HepG2 (cell line): ENCODE data around the gene ADGRF1. TPM values are rescaled to one million over a fixed set of nuclear protein-coding genes. Genes with fewer than 3 reads are reported as not detected.

Source experiments
- CC2D1A ChIP-seq: sonication (generic); formaldehyde crosslinking; IDR thresholded peaks from 2 replicates; pipeline ENCODE4 v1.8.1; 2023; ENCODE audit warnings: mild to moderate bottlenecking, missing genetic modification reagents
- DNMT3B ChIP-seq: conservative IDR thresholded peaks from 2 replicates; pipeline ENCODE4 v1.6.1; 2016; ENCODE audit warnings: missing biosample characterization, control low read depth
- HMG20A ChIP-seq: IDR thresholded peaks from 2 replicates; pipeline ENCODE4 v1.6.1; 2016; ENCODE audit warnings: borderline replicate concordance
- HNF1A ChIP-seq, 2 experiments: sonication (generic) in 1 of 2; formaldehyde crosslinking in 1 of 2; IDR thresholded peaks; 2 replicates each; pipeline versions ENCODE4 v1.4.0 to v1.6.1; 2016 to 2020; ENCODE audit warnings: borderline replicate concordance in 1 of 2, low read depth in 1 of 2, mild to moderate bottlenecking in 1 of 2, missing genetic modification reagents in 1 of 2
- POLR2G ChIP-seq: fragments of 200-400 bp; formaldehyde crosslinking; IDR thresholded peaks from 2 replicates; pipeline ENCODE4 v1.6.1; 2018; ENCODE audit warnings: mild to moderate bottlenecking, low read depth, low read length, moderate library complexity
- RAD51 ChIP-seq: fragments of 450-650 bp; IDR thresholded peaks from 2 replicates; pipeline ENCODE4 v1.6.1; 2016; ENCODE audit warnings: borderline replicate concordance
- SOX6 ChIP-seq, 2 experiments: fragments of 450-650 bp in 1 of 2; sonication (generic) in 1 of 2; formaldehyde crosslinking in 1 of 2; IDR thresholded peaks; 2 replicates each; pipeline versions ENCODE4 v1.4.0 to v1.6.1; 2017 to 2020; ENCODE audit warnings: antibody characterized with exemption in 1 of 2, mild to moderate bottlenecking in 1 of 2, missing genetic modification reagents in 1 of 2
- USF2 ChIP-seq, 2 experiments: sonication (generic) in 1 of 2; formaldehyde crosslinking in 1 of 2; IDR thresholded peaks; 2 replicates each; pipeline versions ENCODE4 v1.5.1 to v1.6.1; 2011 to 2020; ENCODE audit warnings: borderline replicate concordance in 1 of 2, low read depth in 1 of 2, low read length in 1 of 2, mild to moderate bottlenecking in 1 of 2, missing genetic modification reagents in 1 of 2, moderate library complexity in 1 of 2
- ZBTB49 ChIP-seq: sonication (generic); formaldehyde crosslinking; IDR thresholded peaks from 2 replicates; pipeline ENCODE4 v1.4.0; 2020; ENCODE audit warnings: missing genetic modification reagents, borderline replicate concordance
- ZNF800 ChIP-seq: sonication (generic); formaldehyde crosslinking; IDR thresholded peaks from 2 replicates; pipeline ENCODE4 v1.4.0; 2020; ENCODE audit warnings: missing genetic modification reagents
- polyA plus RNA-seq, 8 experiments: library from polyadenylated mRNA; depleted of rRNA in 3 of 8; stranded (reverse) in 7 of 8; unstranded in 1 of 8; fragments of >200 nt; fragmentation: Illumina TruSeq in 4 of 8; extraction: Trizol in 4 of 8; gene quantifications; 2 replicates each; pipeline versions ENCODE4 v1.2.1 to v1.2.3, GENCODE V29; 2011 to 2016; ENCODE audit warnings: low read depth in 4 of 8, missing spikeins in 1 of 8, mixed read lengths in 1 of 8; ENCODE audit not compliant: insufficient read depth in 1 of 8
- total RNA-seq, 5 experiments: library from RNA; depleted of rRNA; stranded (reverse); fragments of >200 nt; fragmentation: Illumina TruSeq; extraction: Trizol; gene quantifications; 2 replicates each; pipeline ENCODE4 v1.2.3, GENCODE V29; 2016; ENCODE audit warnings: low read depth in 1 of 5
- TF ChIP-seq, protein P1 (sequence below): sonication (generic); formaldehyde crosslinking; IDR thresholded peaks from 2 replicates; pipeline ENCODE4 v1.4.0; 2020; ENCODE audit warnings: missing genetic modification reagents
- TF ChIP-seq, protein P2 (sequence below): sonication (generic); formaldehyde crosslinking; IDR thresholded peaks from 2 replicates; pipeline ENCODE4 v1.5.0; 2020; ENCODE audit warnings: missing genetic modification reagents

ADGRF1 gene
- total and polyA plus RNA-seq, 2 of the 13 experiments (the other 11 are each of a cell fraction or from before 2014, with no cell fraction given): not detected

- TF ChIP-seq USF2 (IDR thresholded peaks at IDR 0.05; ENCODE audit: low read depth, low read length) (peak; percentile 94), USF2 (CRISPR knock-in tag; IDR thresholded peaks at IDR 0.05; ENCODE audit: borderline replicate concordance) (peak; percentile 93; the same call in 1 of the 2 replicates), DNMT3B (CRISPR knock-in tag) (peak; percentile 82; the same call in 1 of the 2 replicates), CC2D1A (no peak), HMG20A (CRISPR knock-in tag) (peak; percentile 99), HNF1A (IDR thresholded peaks at IDR 0.05; ENCODE audit: low read depth) (no peak; the same call in none of the 2 replicates), HNF1A (CRISPR knock-in tag; IDR thresholded peaks at IDR 0.05; ENCODE audit: borderline replicate concordance) (peak; percentile 94), ZBTB49 (CRISPR knock-in tag) (no peak), POLR2G (peak; percentile 71), SOX6 (IDR thresholded peaks at IDR 0.05) (no peak), SOX6 (CRISPR knock-in tag; IDR thresholded peaks at IDR 0.05) (peak; percentile 95), ZNF800 (CRISPR knock-in tag) (no peak), RAD51 (peak; percentile 69)
- TF ChIP-seq, protein P1, sequence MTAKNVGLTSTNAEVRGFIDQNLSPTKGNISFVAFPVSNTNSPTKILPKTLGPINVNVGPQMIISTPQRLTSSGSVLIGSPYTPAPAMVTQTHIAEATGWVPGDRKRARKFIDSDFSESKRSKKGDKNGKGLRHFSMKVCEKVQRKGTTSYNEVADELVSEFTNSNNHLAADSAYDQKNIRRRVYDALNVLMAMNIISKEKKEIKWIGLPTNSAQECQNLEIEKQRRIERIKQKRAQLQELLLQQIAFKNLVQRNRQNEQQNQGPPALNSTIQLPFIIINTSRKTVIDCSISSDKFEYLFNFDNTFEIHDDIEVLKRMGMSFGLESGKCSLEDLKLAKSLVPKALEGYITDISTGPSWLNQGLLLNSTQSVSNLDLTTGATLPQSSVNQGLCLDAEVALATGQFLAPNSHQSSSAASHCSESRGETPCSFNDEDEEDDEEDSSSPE (CRISPR knock-in tag): no peak
- TF ChIP-seq, protein P2, sequence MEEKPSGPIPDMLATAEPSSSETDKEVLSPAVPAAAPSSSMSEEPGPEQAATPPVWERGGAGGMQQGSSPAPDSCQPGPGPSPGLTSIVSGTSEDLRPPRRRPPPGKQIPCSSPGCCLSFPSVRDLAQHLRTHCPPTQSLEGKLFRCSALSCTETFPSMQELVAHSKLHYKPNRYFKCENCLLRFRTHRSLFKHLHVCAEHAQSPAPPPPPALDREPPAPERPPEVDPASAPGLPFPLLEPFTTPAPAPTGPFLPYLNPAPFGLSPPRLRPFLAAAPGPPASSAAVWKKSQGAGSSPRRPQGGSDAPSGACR (CRISPR knock-in tag): peak; percentile 61; the same call in 1 of the 2 replicates
These were observed 34.6 kb upstream of the ADGRF1 start (continued) for GRCh38 chr6:47076422-47077344.
